DOHH2 (cell line): ENCODE measurements around the gene REPIN1.

Experiments
- H3F3A ChIP-seq: fragments of 200-600 bp; sonication (generic), shearing (Covaris generic); 2 replicates; pipeline ENCODE4 v1.6.0; 2016; ENCODE audit warnings: antibody characterized with exemption, mild to moderate bottlenecking; ENCODE audit not compliant: control insufficient read depth, insufficient read depth
- H3K27ac ChIP-seq: fragments of 200-600 bp; sonication (generic); 2 replicates; pipeline ENCODE4 v1.5.1; 2014; ENCODE audit warnings: low read depth, mild to moderate bottlenecking, low read length, moderate library complexity
- H3K27me3 ChIP-seq: fragments of 200-600 bp; sonication (generic); 2 replicates; pipeline ENCODE4 v1.6.1; 2014; ENCODE audit warnings: mild to moderate bottlenecking, low read length, mixed read lengths; ENCODE audit not compliant: control insufficient read depth
- H3K36me3 ChIP-seq: fragments of 200-600 bp; sonication (generic); 2 replicates; pipeline ENCODE4 v1.6.1; 2014; ENCODE audit warnings: mild to moderate bottlenecking, low read length, moderate library complexity, mixed read lengths; ENCODE audit not compliant: control insufficient read depth
- H3K4me1 ChIP-seq: fragments of 200-600 bp; sonication (generic); 2 replicates; pipeline ENCODE4 v1.6.1; 2014; ENCODE audit warnings: mild to moderate bottlenecking, low read length, mixed read lengths; ENCODE audit not compliant: control insufficient read depth
- H3K4me2 ChIP-seq: fragments of 200-600 bp; sonication (generic); 2 replicates; pipeline ENCODE4 v1.6.0; 2014; ENCODE audit warnings: mild to moderate bottlenecking, low read length, moderate library complexity
- H3K4me3 ChIP-seq: fragments of 200-600 bp; sonication (generic); 2 replicates; pipeline ENCODE4 v1.5.1; 2014; ENCODE audit warnings: mild to moderate bottlenecking, low read length, mixed read lengths
- H3K79me2 ChIP-seq: fragments of 200-600 bp; sonication (generic); 2 replicates; pipeline ENCODE4 v1.6.1; 2014; ENCODE audit warnings: mild to moderate bottlenecking, low read length, mixed read lengths; ENCODE audit not compliant: control insufficient read depth
- H3K9me2 ChIP-seq: fragments of 200-600 bp; sonication (generic); replicated peaks from 2 replicates; pipeline ENCODE4 v1.6.1; 2014; ENCODE audit warnings: mild to moderate bottlenecking, low read length, mixed read lengths; ENCODE audit not compliant: control insufficient read depth
- H3K9me3 ChIP-seq: fragments of 200-600 bp; sonication (generic); 2 replicates; pipeline ENCODE4 v1.6.1; 2014; ENCODE audit warnings: antibody characterized with exemption, low read length, mixed read lengths; ENCODE audit not compliant: control insufficient read depth, insufficient read depth
- H4K20me1 ChIP-seq: fragments of 200-600 bp; sonication (generic); 2 replicates; pipeline ENCODE4 v1.6.0; 2014; ENCODE audit warnings: low read depth, mild to moderate bottlenecking, antibody characterized with exemption, low read length, moderate library complexity; ENCODE audit not compliant: control insufficient read depth, insufficient read depth
- CTCF ChIP-seq: fragments of 200-600 bp; sonication (generic); IDR thresholded peaks from one replicate; pipeline ENCODE4 v1.5.1; 2014; ENCODE audit warnings: antibody characterized with exemption, mild to moderate bottlenecking, low read depth, low read length; ENCODE audit not compliant: poor library complexity, severe bottlenecking
- EZH2phosphoT487 ChIP-seq: fragments of 200-600 bp; sonication (generic); IDR thresholded peaks from 2 replicates; pipeline ENCODE4 v1.6.1; 2017; ENCODE audit warnings: borderline replicate concordance, mild to moderate bottlenecking, antibody characterized with exemption, low read length, moderate library complexity, mixed read lengths

REPIN1 gene

GRCh38 chr7:150396851-150397260, 28.2 kb downstream of the REPIN1 start:
- Histone ChIP-seq H3K9me2 (no peaks in the 10 kb centered on the region), H3K4me3 (no peak overlapping the region), H3K27ac (no peak overlapping the region), H4K20me1 (no peaks in the 10 kb centered on the region), H3K4me2 (no peak overlapping the region), H3K36me3 (peaks cover 12% of the 10 kb centered on the region), H3K27me3 (no peaks in the 10 kb centered on the region), H3F3A (peaks cover 9% of the 10 kb centered on the region; the same call in 1 of the 2 replicates), H3K4me1 (no peaks in the 10 kb centered on the region), H3K79me2 (no peaks in the 10 kb centered on the region), H3K9me3 (no peaks in the 10 kb centered on the region)
- TF ChIP-seq CTCF (no peak), EZH2phosphoT487 (no peak)

GRCh38 chr7:150397346-150398107, 28.9 kb downstream of the REPIN1 start:
- Histone ChIP-seq H3K27ac (no peak overlapping the region), H3K9me2 (no peaks in the 10 kb centered on the region), H3K27me3 (no peaks in the 10 kb centered on the region), H3K4me1 (no peaks in the 10 kb centered on the region), H3K79me2 (no peaks in the 10 kb centered on the region), H3K4me2 (no peak overlapping the region), H3K4me3 (no peak overlapping the region), H3K36me3 (peaks cover 12% of the 10 kb centered on the region), H3F3A (peaks cover 9% of the 10 kb centered on the region; the same call in 1 of the 2 replicates), H4K20me1 (no peaks in the 10 kb centered on the region), H3K9me3 (no peaks in the 10 kb centered on the region)
- TF ChIP-seq EZH2phosphoT487 (no peak), CTCF (no peak)

- Histone ChIP-seq H3K4me1 (no peaks in the 10 kb centered on the region), H3K27ac (no peak overlapping the region), H3K4me2 (no peak overlapping the region), H3K79me2 (no peaks in the 10 kb centered on the region), H3K27me3 (no peaks in the 10 kb centered on the region), H4K20me1 (no peaks in the 10 kb centered on the region), H3K9me2 (no peaks in the 10 kb centered on the region), H3F3A (peaks cover 9% of the 10 kb centered on the region; the same call in 1 of the 2 replicates), H3K36me3 (peaks cover 12% of the 10 kb centered on the region), H3K4me3 (no peak overlapping the region), H3K9me3 (no peaks in the 10 kb centered on the region)
- TF ChIP-seq CTCF (no peak), EZH2phosphoT487 (no peak)
Observed at GRCh38 chr7:150398108-150398964, 29.7 kb downstream of the REPIN1 start.
